ENCODE data around the gene DEFB114.

- TF ChIP-seq CTCF (IDR thresholded peaks at IDR 0.05) (no peak), POLR2A (IDR thresholded peaks at IDR 0.05) (no peak)
Observed at GRCh38 chr6:49964064-49964463, at the start of gene DEFB114.
